ENCODE measurements around the gene CD244. TPM values are rescaled to one million over a fixed set of nuclear protein-coding genes. Genes with fewer than 3 reads are reported as not detected.

Gene CD244
- total and polyA plus RNA-seq, 8 donors = 0.43 to 3.7 (median 0.82) TPM

- intact Hi-C loops (cut with DNase I) = no loop called here
- H3K27ac ChIP-seq = no peak overlapping the region
These were observed 7.3 kb downstream of the CD244 start for GRCh38 chr1:160855181-160855981.

GRCh38 chr1:160853754-160854153, 8.9 kb downstream of the CD244 start:
- peaks cover 0 to 11% of the 10 kb centered on the region in 2 donors for H3K4me1 ChIP-seq
- DNase-seq (no peak), ATAC-seq (no peak)
- intact Hi-C loops (cut with DNase I) = no loop called here
- H3K27me3 ChIP-seq = no peaks in the 10 kb centered on the region
- peaks cover 0 to 4% of the 10 kb centered on the region in 2 donors for H3K9me3 ChIP-seq
- no peak overlapping the region for H3K4me3 ChIP-seq
- H3K36me3 ChIP-seq = no peaks in the 10 kb centered on the region
- no peak overlapping the region for H3K27ac ChIP-seq
- TF ChIP-seq CTCF (IDR thresholded peaks at IDR 0.05) = no peak

More at GRCh38 chr1:160855181-160855981, 7.3 kb downstream of the CD244 start:
- H3K9me3 ChIP-seq = peaks cover 0 to 4% of the 10 kb centered on the region in 2 donors
- no peak for ATAC-seq
- H3K27me3 ChIP-seq = no peaks in the 10 kb centered on the region
- no peak for TF ChIP-seq CTCF (IDR thresholded peaks at IDR 0.05)
- H3K36me3 ChIP-seq = no peaks in the 10 kb centered on the region
- DNase-seq = no peak
- no peak overlapping the region for H3K4me3 ChIP-seq
- peaks cover 0 to 24% of the 10 kb centered on the region in 2 donors for H3K4me1 ChIP-seq

GRCh38 chr1:160853014-160853413, 9.7 kb downstream of the CD244 start:
- no peaks in the 10 kb centered on the region for H3K36me3 ChIP-seq
- no peak for ATAC-seq
- TF ChIP-seq CTCF (IDR thresholded peaks at IDR 0.05) = no peak

GRCh38 chr1:160850993-160851392, 11.7 kb downstream of the CD244 start:
- peaks cover 0 to 4% of the 10 kb centered on the region in 2 donors for H3K9me3 ChIP-seq
- H3K27ac ChIP-seq = no peak overlapping the region
- intact Hi-C loops (cut with DNase I) = no loop called here
- no peak overlapping the region for H3K4me3 ChIP-seq
- no peak for TF ChIP-seq CTCF (IDR thresholded peaks at IDR 0.05)
- DNase-seq (no peak), ATAC-seq (no peak)
- H3K4me1 ChIP-seq = peaks cover 0 to 4% of the 10 kb centered on the region in 2 donors
- no peaks in the 10 kb centered on the region for H3K36me3 ChIP-seq
- H3K27me3 ChIP-seq = no peaks in the 10 kb centered on the region

More at GRCh38 chr1:160853014-160853413, 9.7 kb downstream of the CD244 start:
- intact Hi-C loops (cut with DNase I) = no loop called here
- H3K9me3 ChIP-seq = peaks cover 0 to 4% of the 10 kb centered on the region in 2 donors
- no peak overlapping the region for H3K27ac ChIP-seq
- no peak for DNase-seq
- no peak overlapping the region for H3K4me3 ChIP-seq
- H3K27me3 ChIP-seq = no peaks in the 10 kb centered on the region
- H3K4me1 ChIP-seq = peaks cover 0 to 8% of the 10 kb centered on the region in 2 donors

GRCh38 chr1:160850541-160850940, 12.1 kb downstream of the CD244 start:
- peaks cover 0 to 4% of the 10 kb centered on the region in 2 donors for H3K9me3 ChIP-seq

More at GRCh38 chr1:160850541-160850940, 12.1 kb downstream of the CD244 start:
- DNase-seq = no peak
- no peak overlapping the region for H3K4me3 ChIP-seq
- no peaks in the 10 kb centered on the region for H3K4me1 ChIP-seq
- no peak for ATAC-seq
- no peak overlapping the region for H3K27ac ChIP-seq
- no peaks in the 10 kb centered on the region for H3K36me3 ChIP-seq
- no peak for TF ChIP-seq CTCF (IDR thresholded peaks at IDR 0.05)
- intact Hi-C loops (cut with DNase I) = no loop called here
- H3K27me3 ChIP-seq = no peaks in the 10 kb centered on the region

All from left lung (tissue), 10 donors.